WI38 (cell line): Measurements from ENCODE around the gene FBXL22.

Experiments used
- H3K4me3 ChIP-seq: 2 replicates; pipeline ENCODE4 v1.5.1; 2011; ENCODE audit warnings: low read depth, mild to moderate bottlenecking, control low read depth, low read length
- TF ChIP-seq, protein P1 (sequence below): IDR thresholded peaks from 2 replicates; pipeline ENCODE4 v1.5.1; 2012; ENCODE audit warnings: low read depth, mild to moderate bottlenecking, control low read depth, low read length

Gene FBXL22

DNA sequence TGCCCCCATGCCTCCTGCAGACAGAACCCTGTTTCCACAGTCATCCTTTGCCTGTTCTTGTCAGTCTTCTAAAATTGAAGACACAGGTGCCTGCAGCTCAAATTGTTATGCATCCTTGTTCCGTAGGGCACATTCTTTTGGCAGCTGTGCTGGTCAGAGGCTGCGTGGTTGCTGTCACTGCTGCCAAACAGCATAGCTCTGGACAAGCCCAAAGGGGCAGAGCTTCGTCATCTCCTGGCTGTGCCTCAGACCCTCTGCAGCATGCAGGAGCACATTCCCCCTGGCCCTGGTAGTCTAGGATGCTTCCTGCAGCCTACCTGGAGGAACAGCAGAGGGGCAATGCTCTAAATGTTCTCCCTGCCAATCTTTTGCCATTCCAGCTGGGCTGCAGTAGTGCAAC is 2.1 kb upstream of the FBXL22 start:
- H3K4me3 ChIP-seq: no peak overlapping the region
- TF ChIP-seq, protein P1, sequence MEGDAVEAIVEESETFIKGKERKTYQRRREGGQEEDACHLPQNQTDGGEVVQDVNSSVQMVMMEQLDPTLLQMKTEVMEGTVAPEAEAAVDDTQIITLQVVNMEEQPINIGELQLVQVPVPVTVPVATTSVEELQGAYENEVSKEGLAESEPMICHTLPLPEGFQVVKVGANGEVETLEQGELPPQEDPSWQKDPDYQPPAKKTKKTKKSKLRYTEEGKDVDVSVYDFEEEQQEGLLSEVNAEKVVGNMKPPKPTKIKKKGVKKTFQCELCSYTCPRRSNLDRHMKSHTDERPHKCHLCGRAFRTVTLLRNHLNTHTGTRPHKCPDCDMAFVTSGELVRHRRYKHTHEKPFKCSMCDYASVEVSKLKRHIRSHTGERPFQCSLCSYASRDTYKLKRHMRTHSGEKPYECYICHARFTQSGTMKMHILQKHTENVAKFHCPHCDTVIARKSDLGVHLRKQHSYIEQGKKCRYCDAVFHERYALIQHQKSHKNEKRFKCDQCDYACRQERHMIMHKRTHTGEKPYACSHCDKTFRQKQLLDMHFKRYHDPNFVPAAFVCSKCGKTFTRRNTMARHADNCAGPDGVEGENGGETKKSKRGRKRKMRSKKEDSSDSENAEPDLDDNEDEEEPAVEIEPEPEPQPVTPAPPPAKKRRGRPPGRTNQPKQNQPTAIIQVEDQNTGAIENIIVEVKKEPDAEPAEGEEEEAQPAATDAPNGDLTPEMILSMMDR: no peak

DNA sequence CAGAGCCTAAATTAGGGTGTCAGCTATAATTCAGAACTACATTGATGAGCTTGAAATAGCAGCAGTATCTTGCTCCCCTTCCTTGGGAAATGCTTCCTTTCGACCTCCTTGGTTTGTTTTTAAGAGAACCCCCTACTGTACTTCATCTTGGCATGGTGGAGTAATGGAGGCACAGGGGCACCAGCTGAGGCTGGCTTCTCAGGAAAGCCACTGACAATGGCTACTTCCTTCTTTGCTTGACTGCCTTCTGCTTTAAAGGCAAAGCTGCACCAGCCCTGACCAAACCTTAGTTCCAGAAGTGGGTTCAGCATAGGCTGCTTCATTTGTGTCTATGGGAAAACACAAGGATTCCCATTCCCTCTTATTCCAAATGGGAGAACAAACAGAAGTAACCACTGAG is 1.5 kb upstream of the FBXL22 start:
- TF ChIP-seq, protein P1: no peak
- no peak overlapping the region for H3K4me3 ChIP-seq

DNA sequence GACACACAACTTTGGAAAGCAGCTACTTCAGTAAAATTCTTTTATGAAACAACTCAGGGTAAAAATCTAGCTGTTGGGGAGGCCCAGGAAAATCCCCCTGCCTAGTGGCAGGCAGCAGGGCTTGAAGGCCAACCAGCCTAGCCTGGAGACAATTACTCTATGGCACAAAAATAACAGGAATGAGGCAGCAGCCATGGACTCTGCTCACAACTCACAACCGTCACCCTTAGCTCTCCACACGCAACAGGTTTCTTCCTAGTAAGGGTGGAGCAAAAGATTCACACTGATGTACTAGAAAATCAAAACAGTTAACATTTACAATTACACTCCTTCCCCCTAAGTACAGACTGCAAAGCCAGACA is 530 bp upstream of the FBXL22 start:
- H3K4me3 ChIP-seq: no peak overlapping the region
- TF ChIP-seq, protein P1: no peak

DNA sequence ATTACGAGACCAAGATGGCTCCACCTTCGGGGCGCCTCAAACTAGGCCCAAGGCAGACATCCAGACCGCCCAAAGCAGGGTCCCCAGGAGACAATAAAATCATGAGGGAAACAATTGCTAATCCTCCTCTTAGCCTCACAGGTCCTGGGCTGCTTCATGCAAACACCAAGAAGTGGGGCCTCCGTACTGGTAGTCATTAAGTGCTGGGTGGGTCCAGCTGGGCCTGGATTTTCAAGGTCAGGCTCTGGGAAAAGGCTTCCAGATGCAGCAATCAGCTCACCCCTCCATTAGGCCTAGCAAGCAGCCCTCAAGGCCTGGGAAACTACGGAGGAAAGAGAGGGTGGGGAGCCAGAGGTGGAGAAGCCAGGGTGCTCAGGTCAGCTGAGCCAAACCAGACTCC is 634 bp downstream of the FBXL22 start:
- H3K4me3 ChIP-seq: no peak overlapping the region
- TF ChIP-seq, protein P1: no peak

DNA sequence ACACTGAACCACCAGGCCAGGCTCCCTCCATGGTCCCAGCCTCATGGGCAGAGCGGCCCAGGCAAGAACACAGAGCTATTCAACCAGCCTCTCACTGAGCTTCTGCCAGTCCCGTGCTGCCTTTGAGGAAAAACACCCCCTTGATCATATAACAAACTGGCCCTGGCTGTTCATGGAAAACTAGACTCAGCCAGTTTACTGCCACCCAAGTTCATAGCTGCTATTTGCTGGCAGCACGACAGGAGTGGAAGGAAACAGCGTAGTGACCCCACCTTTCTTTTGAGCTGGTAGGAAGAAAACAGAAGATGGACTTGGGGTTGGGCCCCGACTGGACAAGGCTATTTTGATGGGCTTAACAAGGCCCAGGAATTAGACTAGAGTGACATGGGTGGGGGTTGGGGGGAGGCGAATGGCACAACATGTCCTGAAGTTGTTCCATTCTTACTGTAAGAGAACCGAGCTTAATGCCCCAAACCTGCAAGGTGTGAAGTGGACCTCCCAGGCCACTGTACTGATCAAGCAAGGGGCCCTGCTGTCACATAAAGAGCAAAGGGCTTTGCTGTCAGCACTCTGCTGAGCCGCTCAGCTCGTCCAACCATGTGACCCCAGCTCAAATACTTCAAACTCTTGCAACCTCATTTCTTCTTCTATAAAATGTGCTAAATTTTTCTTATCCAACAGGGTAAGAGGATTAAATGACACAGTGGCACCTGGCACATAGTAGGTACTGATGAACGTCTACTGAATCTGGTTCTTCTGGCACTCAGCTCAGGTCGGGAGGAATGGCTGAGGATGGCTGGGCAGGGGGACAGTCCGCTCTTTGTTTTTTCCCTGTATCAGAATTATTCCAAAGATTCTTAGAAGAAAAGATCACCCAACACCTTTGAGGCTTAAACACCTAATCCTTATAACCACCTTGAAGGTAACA is 1.6 kb downstream of the FBXL22 start:
- H3K4me3 ChIP-seq: no peak overlapping the region
- TF ChIP-seq, protein P1: no peak

DNA sequence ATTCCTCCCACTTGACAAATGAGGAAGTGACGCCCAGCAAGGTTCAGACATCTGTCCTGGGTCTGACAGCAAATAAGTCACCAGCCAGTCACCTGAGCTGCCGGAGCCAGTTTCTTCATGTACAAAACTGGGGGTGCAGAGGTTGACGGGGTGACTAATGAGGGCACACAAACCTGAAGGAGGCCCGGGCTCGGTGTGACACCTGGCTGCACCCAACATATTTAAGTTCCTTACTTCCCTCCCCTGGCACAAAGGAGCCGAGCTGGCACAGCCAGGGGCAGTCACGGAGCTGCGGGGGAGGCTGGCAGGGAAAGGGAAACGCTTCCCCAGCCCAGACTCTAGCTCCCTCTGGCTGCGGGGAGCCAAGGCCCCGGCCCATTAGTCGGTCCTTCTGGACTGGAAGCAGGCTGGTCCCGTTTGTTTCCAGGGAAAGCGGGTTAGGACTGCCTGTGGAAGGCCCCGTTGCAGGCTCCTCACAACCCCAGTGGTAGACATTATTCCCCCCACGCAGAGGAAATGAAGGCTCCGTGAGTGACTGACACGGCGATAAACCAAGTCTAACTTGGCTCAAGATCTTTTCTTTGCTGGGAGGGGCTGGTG is 2.3 kb downstream of the FBXL22 start:
- TF ChIP-seq, protein P1: peak; percentile 25
- H3K4me3 ChIP-seq: no peak overlapping the region

DNA sequence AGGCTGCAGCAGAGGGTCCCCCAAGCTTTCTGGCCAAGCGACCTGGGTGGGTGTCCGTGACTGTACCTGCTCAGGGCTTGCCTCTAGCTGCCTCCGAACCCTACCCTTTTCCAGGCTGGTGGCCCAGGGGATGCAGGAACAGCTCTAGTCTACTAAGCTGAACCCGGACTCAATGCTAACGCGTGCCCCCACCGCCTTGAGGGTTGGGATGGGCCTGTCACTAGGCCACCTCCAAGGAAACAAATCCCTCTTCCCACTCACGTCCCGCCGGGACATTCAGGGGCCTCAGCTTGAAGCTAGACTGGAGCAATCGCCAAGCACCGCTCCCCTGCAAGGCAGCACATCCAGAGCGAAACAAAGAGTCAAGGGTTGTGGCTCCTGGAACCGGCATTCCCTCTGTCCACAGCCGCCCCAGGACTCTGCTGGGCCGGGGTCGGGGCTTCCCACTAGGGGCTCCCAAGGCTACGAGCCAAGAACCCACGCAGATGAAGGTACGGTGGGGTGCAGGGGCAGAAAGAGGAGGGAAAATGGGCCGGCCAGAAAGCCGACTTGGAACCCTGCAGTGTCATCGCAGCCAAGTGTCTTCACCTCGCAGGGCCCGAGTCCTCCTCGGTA is 2.9 kb downstream of the FBXL22 start:
- TF ChIP-seq, protein P1: no peak
- H3K4me3 ChIP-seq: peak overlapping the region; percentile 45
